ENCODE data around the gene TRIM9. TPM values are rescaled to one million over a fixed set of nuclear protein-coding genes. Genes with fewer than 3 reads are reported as not detected.
"Not testable (repeated sequence)": the region's sequence is repeated elsewhere in the genome, so short reads cannot be mapped to it uniquely, and the experiment has no call there.

The TRIM9 gene
- total RNA-seq, 1 donor from 2014 or later = 1.0 TPM

GRCh38 chr14:50944647-50945413 is 150.1 kb downstream of the TRIM9 start:
- Histone ChIP-seq H3K4me1 (ENCODE audit: control insufficient read depth in 3 of 3, insufficient read depth in 3 of 3, low read length in 3 of 3) (peaks cover 8 to 15% (median 8%) of the 10 kb centered on the region in 3 donors), H3K9ac (ENCODE audit: low read depth in 1 of 3, low read length in 3 of 3) (peak overlapping the region; percentile 70 to 78 (median 77)), H3K27me3 (ENCODE audit: control insufficient read depth in 3 of 3, insufficient read depth in 3 of 3, low read length in 3 of 3) (no peaks in the 10 kb centered on the region), H3K27ac (ENCODE audit: low read depth, low read length) (peak overlapping the region; percentile 57), H3K4me3 (ENCODE audit: low read length in 3 of 3) (peak overlapping the region; percentile 81 to 87 (median 86)), H3K9me3 (ENCODE audit: control insufficient read depth in 3 of 3, low read length in 3 of 3) (no peaks in the 10 kb centered on the region), H3K36me3 (ENCODE audit: control insufficient read depth in 3 of 3, insufficient read depth in 3 of 3, low read length in 3 of 3) (no peaks in the 10 kb centered on the region)

GRCh38 chr14:50943943-50944646 is 150.8 kb downstream of the TRIM9 start, which contains the start of gene PYGL:
PYGL (minus strand) TSS chr14:50944483; CDS start chr14:50944403, 80 bp downstream.
- H3K9ac ChIP-seq (ENCODE audit: low read depth in 1 of 3, low read length in 3 of 3) = peak within 1 kb of the TSS; percentile 70 to 78 (median 77)
- peak within 1 kb of the TSS; percentile 57 for H3K27ac ChIP-seq (ENCODE audit: low read depth, low read length)
- H3K4me1 ChIP-seq (ENCODE audit: control insufficient read depth in 3 of 3, insufficient read depth in 3 of 3, low read length in 3 of 3) = peaks cover 8 to 15% (median 8%) of the 10 kb centered on the region in 3 donors
- no peaks in the 10 kb centered on the region for H3K9me3 ChIP-seq (ENCODE audit: control insufficient read depth in 3 of 3, low read length in 3 of 3)
- no peaks in the 10 kb centered on the region for H3K27me3 ChIP-seq (ENCODE audit: control insufficient read depth in 3 of 3, insufficient read depth in 3 of 3, low read length in 3 of 3)
- H3K36me3 ChIP-seq (ENCODE audit: control insufficient read depth in 3 of 3, insufficient read depth in 3 of 3, low read length in 3 of 3) = no peaks in the 10 kb centered on the region
- H3K4me3 ChIP-seq (ENCODE audit: low read length in 3 of 3) = peak within 1 kb of the TSS; percentile 81 to 87 (median 86)

DNA sequence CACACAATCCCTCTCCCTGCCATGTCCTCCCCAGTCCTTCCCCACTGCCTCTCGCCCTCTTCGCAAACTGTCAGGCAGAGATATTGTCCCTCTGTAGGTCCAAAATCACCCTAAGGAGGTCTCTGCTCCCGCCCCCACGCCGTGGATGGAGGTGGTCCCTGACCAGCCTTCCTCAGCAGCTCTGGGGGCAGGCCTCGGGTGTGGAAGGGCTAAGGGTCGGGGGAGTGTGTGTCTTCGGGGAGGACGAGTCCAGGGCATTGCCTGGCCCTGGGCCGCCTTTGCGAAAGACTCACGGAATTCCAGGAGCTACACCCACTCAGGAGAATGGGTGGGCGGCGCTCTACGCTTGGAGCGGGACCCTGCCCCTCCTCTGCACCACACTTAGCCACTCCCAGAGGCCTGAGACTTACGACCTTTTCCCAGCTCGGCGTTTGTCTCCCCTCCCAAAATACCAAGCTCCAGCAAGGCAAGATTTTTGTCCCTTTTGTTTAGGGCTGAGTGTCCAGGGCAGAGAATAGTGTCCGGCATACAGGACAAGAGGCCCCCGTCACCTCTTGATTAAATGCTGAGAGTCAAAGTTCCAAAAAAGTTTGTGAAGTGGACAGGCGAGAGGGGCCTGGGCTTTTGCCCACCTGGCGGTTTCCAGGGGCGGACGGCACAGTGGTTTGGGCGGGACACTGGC is 151.5 kb downstream of the TRIM9 start:
- H3K27me3 ChIP-seq (ENCODE audit: control insufficient read depth in 3 of 3, insufficient read depth in 3 of 3, low read length in 3 of 3) = no peaks in the 10 kb centered on the region
- peak overlapping the region; percentile 70 to 78 (median 77) for H3K9ac ChIP-seq (ENCODE audit: low read depth in 1 of 3, low read length in 3 of 3)
- no peaks in the 10 kb centered on the region for H3K9me3 ChIP-seq (ENCODE audit: control insufficient read depth in 3 of 3, low read length in 3 of 3)
- H3K4me1 ChIP-seq (ENCODE audit: control insufficient read depth in 3 of 3, insufficient read depth in 3 of 3, low read length in 3 of 3) = peaks cover 8 to 15% (median 8%) of the 10 kb centered on the region in 3 donors
- no peaks in the 10 kb centered on the region for H3K36me3 ChIP-seq (ENCODE audit: control insufficient read depth in 3 of 3, insufficient read depth in 3 of 3, low read length in 3 of 3)
- peak overlapping the region; percentile 81 to 87 (median 86) for H3K4me3 ChIP-seq (ENCODE audit: low read length in 3 of 3)
- H3K27ac ChIP-seq (ENCODE audit: low read depth, low read length) = peak overlapping the region; percentile 15

DNA sequence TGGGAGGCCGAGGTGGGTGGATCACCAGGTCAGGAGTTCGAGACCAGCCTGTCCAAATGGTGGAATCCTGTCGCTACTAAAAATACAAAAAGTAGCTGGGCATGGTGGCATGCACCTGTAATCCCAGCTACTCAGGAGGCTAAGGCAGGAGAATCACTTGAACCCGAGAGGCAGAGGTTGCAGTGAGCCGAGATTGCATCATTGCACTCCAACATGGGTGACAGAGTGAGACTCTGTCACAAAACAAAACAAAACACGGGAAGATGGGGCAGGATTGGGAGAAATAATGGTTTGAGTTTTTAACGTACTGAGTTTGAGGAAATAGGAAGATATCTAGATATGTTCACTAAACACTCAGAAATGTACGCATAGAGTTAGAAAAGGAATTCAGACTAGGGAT is 153.3 kb downstream of the TRIM9 start:
- not testable (repeated sequence) for H3K9ac ChIP-seq (ENCODE audit: low read depth in 1 of 3, low read length in 3 of 3); H3K27me3 ChIP-seq (ENCODE audit: control insufficient read depth in 3 of 3, insufficient read depth in 3 of 3, low read length in 3 of 3); H3K4me3 ChIP-seq (ENCODE audit: low read length in 3 of 3); H3K27ac ChIP-seq (ENCODE audit: low read depth, low read length); H3K36me3 ChIP-seq (ENCODE audit: control insufficient read depth in 3 of 3, insufficient read depth in 3 of 3, low read length in 3 of 3); H3K9me3 ChIP-seq (ENCODE audit: control insufficient read depth in 3 of 3, low read length in 3 of 3)
- H3K4me1 ChIP-seq (ENCODE audit: control insufficient read depth in 3 of 3, insufficient read depth in 3 of 3, low read length in 3 of 3) = peaks cover 8 to 15% (median 8%) of the 10 kb centered on the region in 3 donors

DNA sequence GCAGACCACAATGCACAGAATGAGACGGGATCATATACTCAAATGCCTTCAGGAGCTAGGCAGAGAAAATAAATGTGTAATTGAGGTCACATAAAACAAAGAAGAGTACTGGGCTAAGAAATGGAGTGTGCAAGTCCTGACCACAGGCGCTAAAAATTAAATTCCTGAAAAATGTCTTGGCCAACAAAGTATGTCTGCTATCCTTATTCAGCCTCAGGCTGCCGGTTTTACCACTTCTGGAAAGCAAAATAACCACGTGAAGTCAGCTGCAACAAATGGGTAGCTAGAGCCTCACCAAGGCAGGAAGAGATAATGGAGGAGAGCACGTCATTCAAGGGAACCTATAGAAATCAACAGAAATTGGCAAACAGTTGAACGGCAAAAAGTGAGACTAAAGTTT is 153.8 kb downstream of the TRIM9 start:
- H3K9ac ChIP-seq (ENCODE audit: low read depth in 1 of 3, low read length in 3 of 3) = no peak overlapping the region
- H3K9me3 ChIP-seq (ENCODE audit: control insufficient read depth in 3 of 3, low read length in 3 of 3) = no peaks in the 10 kb centered on the region
- H3K27ac ChIP-seq (ENCODE audit: low read depth, low read length) = no peak overlapping the region
- no peaks in the 10 kb centered on the region for H3K27me3 ChIP-seq (ENCODE audit: control insufficient read depth in 3 of 3, insufficient read depth in 3 of 3, low read length in 3 of 3)
- H3K4me3 ChIP-seq (ENCODE audit: low read length in 3 of 3) = no peak overlapping the region
- H3K4me1 ChIP-seq (ENCODE audit: control insufficient read depth in 3 of 3, insufficient read depth in 3 of 3, low read length in 3 of 3) = peaks cover 8 to 15% (median 8%) of the 10 kb centered on the region in 3 donors
- no peaks in the 10 kb centered on the region for H3K36me3 ChIP-seq (ENCODE audit: control insufficient read depth in 3 of 3, insufficient read depth in 3 of 3, low read length in 3 of 3)

DNA sequence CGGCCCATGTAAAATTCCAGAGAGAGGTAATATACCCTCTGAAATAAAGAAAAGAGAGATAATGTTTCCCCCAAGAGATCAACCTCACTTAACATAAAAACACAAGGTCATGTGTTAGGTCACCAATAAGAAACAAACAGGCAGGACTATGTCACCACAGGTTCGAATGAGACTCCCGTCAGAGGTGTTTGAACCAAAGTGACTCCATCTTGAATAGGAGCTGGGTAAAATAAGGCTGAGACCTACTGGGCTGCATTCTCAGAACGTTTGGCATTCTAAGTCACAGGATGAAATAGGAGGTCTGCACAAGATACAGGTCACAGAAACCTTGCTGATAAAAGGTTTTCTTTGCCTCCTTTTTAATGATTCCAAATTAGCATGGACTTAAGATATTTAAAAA is 157.1 kb downstream of the TRIM9 start:
- Histone ChIP-seq H3K36me3 (ENCODE audit: control insufficient read depth in 3 of 3, insufficient read depth in 3 of 3, low read length in 3 of 3) (peaks cover 0 to 7% (median 2%) of the 10 kb centered on the region in 3 donors), H3K9me3 (ENCODE audit: control insufficient read depth in 3 of 3, low read length in 3 of 3) (no peaks in the 10 kb centered on the region), H3K27me3 (ENCODE audit: control insufficient read depth in 3 of 3, insufficient read depth in 3 of 3, low read length in 3 of 3) (no peaks in the 10 kb centered on the region), H3K9ac (ENCODE audit: low read depth in 1 of 3, low read length in 3 of 3) (no peak overlapping the region), H3K4me1 (ENCODE audit: control insufficient read depth in 3 of 3, insufficient read depth in 3 of 3, low read length in 3 of 3) (no peaks in the 10 kb centered on the region), H3K27ac (ENCODE audit: low read depth, low read length) (no peak overlapping the region), H3K4me3 (ENCODE audit: low read length in 3 of 3) (no peak overlapping the region)

DNA sequence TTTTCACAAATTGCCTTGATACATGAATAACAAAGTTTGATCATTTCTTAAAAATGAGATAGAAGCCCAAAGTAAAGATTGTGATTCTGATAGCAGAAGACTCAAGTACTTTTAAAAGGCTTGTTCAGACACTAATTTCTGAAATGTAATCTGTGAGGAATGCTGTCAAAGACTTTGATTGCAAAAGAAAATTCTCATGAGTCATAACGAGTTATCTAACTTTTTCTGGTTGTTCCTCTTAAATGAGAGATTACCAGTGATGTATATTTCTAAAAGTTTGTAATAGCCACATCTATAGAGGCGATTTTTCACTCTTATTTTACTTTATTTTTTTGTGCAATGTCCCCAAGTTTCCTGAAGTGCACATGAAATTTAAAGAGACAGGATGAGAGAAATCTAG is 157.6 kb downstream of the TRIM9 start:
- no peaks in the 10 kb centered on the region for H3K27me3 ChIP-seq (ENCODE audit: control insufficient read depth in 3 of 3, insufficient read depth in 3 of 3, low read length in 3 of 3)
- no peaks in the 10 kb centered on the region for H3K9me3 ChIP-seq (ENCODE audit: control insufficient read depth in 3 of 3, low read length in 3 of 3)
- no peaks in the 10 kb centered on the region for H3K4me1 ChIP-seq (ENCODE audit: control insufficient read depth in 3 of 3, insufficient read depth in 3 of 3, low read length in 3 of 3)
- H3K4me3 ChIP-seq (ENCODE audit: low read length in 3 of 3) = no peak overlapping the region
- peaks cover 0 to 10% (median 2%) of the 10 kb centered on the region in 3 donors for H3K36me3 ChIP-seq (ENCODE audit: control insufficient read depth in 3 of 3, insufficient read depth in 3 of 3, low read length in 3 of 3)
- H3K9ac ChIP-seq (ENCODE audit: low read depth in 1 of 3, low read length in 3 of 3) = no peak overlapping the region
- no peak overlapping the region for H3K27ac ChIP-seq (ENCODE audit: low read depth, low read length)

GRCh38 chr14:50936882-50937281 is 158.0 kb downstream of the TRIM9 start:
- H3K27me3 ChIP-seq (ENCODE audit: control insufficient read depth in 3 of 3, insufficient read depth in 3 of 3, low read length in 3 of 3) = no peaks in the 10 kb centered on the region
- H3K27ac ChIP-seq (ENCODE audit: low read depth, low read length) = no peak overlapping the region
- H3K4me1 ChIP-seq (ENCODE audit: control insufficient read depth in 3 of 3, insufficient read depth in 3 of 3, low read length in 3 of 3) = no peaks in the 10 kb centered on the region
- H3K9ac ChIP-seq (ENCODE audit: low read depth in 1 of 3, low read length in 3 of 3) = no peak overlapping the region
- H3K9me3 ChIP-seq (ENCODE audit: control insufficient read depth in 3 of 3, low read length in 3 of 3) = no peaks in the 10 kb centered on the region
- H3K4me3 ChIP-seq (ENCODE audit: low read length in 3 of 3) = no peak overlapping the region
- H3K36me3 ChIP-seq (ENCODE audit: control insufficient read depth in 3 of 3, insufficient read depth in 3 of 3, low read length in 3 of 3) = peaks cover 0 to 10% (median 5%) of the 10 kb centered on the region in 3 donors

GRCh38 chr14:50936016-50936340 is 158.9 kb downstream of the TRIM9 start:
- no peaks in the 10 kb centered on the region for H3K4me1 ChIP-seq (ENCODE audit: control insufficient read depth in 3 of 3, insufficient read depth in 3 of 3, low read length in 3 of 3)
- no peak overlapping the region for H3K4me3 ChIP-seq (ENCODE audit: low read length in 3 of 3)
- peaks cover 0 to 15% (median 9%) of the 10 kb centered on the region in 3 donors for H3K36me3 ChIP-seq (ENCODE audit: control insufficient read depth in 3 of 3, insufficient read depth in 3 of 3, low read length in 3 of 3)
- no peak overlapping the region for H3K27ac ChIP-seq (ENCODE audit: low read depth, low read length)
- H3K9ac ChIP-seq (ENCODE audit: low read depth in 1 of 3, low read length in 3 of 3) = no peak overlapping the region
- H3K27me3 ChIP-seq (ENCODE audit: control insufficient read depth in 3 of 3, insufficient read depth in 3 of 3, low read length in 3 of 3) = no peaks in the 10 kb centered on the region
- no peaks in the 10 kb centered on the region for H3K9me3 ChIP-seq (ENCODE audit: control insufficient read depth in 3 of 3, low read length in 3 of 3)
